HG03045 (cell line): ENCODE results near the gene SLC25A25.
"Not testable (repeated sequence)": the region's sequence is repeated elsewhere in the genome, so short reads cannot be mapped to it uniquely, and the experiment has no call there.

Experiments used
- ATAC-seq: cut with Tn5 transposase; IDR thresholded peaks from one replicate; pipeline ENCODE4 v1.9.1; 2021; ENCODE audit warnings: mild to moderate bottlenecking, moderate library complexity; ENCODE audit not compliant: unreplicated experiment

Gene SLC25A25

GRCh38 chr9:128051932-128052709 is 15.9 kb upstream of the SLC25A25 start:
- no peak for ATAC-seq

- no peak for ATAC-seq
Observed at GRCh38 chr9:128053560-128053959, 14.5 kb upstream of the SLC25A25 start.

- no peak for ATAC-seq
Observed at GRCh38 chr9:128054087-128054486, 13.9 kb upstream of the SLC25A25 start.

GRCh38 chr9:128055344-128056040 is 12.5 kb upstream of the SLC25A25 start:
- no peak for ATAC-seq

GRCh38 chr9:128056086-128056485 is 11.9 kb upstream of the SLC25A25 start:
- no peak for ATAC-seq

GRCh38 chr9:128056887-128057723 is 10.9 kb upstream of the SLC25A25 start:
- no peak for ATAC-seq

- no peak for ATAC-seq
Observed at GRCh38 chr9:128057724-128058409, 10.2 kb upstream of the SLC25A25 start.

- ATAC-seq: no peak
Observed at GRCh38 chr9:128059365-128059983, 8.6 kb upstream of the SLC25A25 start.

GRCh38 chr9:128061275-128061960 is 6.6 kb upstream of the SLC25A25 start:
- no peak for ATAC-seq

- ATAC-seq: no peak
Observed at GRCh38 chr9:128062279-128062678, 5.8 kb upstream of the SLC25A25 start.

GRCh38 chr9:128062846-128063831 is 4.9 kb upstream of the SLC25A25 start:
- ATAC-seq: no peak

- no peak for ATAC-seq
Observed at GRCh38 chr9:128065907-128066712, 1.9 kb upstream of the SLC25A25 start.

GRCh38 chr9:128066713-128067644 is 1.1 kb upstream of the SLC25A25 start, which contains the start of gene NAIF1:
NAIF1 (minus strand) TSS chr9:128067320; CDS start chr9:128067101, 219 bp downstream.
- peak; percentile 66 for ATAC-seq

- peak; percentile 7 for ATAC-seq
Observed at GRCh38 chr9:128068386-128069205, 564 bp downstream of the SLC25A25 start.

- no peak for ATAC-seq
Observed at GRCh38 chr9:128070874-128071273, 2.8 kb downstream of the SLC25A25 start.

GRCh38 chr9:128071475-128071874 is 3.4 kb downstream of the SLC25A25 start:
- ATAC-seq: not testable (repeated sequence)
